GM20000 (cell line): Measurements from ENCODE around the gene TNNI3K.

Experiments
- DNase-seq: peaks from one replicate; pipeline ENCODE4 v3.0.0; 2012; ENCODE audit warnings: low spot score
- CTCF ChIP-seq: IDR thresholded peaks from 2 replicates; pipeline ENCODE4 v1.5.1; 2012; ENCODE audit warnings: mild to moderate bottlenecking, control low read depth; ENCODE audit errors: extremely low read depth, missing control alignments

The TNNI3K gene

GRCh38 chr1:74422421-74423292 lies 187.5 kb downstream of the TNNI3K start:
- DNase-seq, result no peak
- no peak for TF ChIP-seq CTCF

GRCh38 chr1:74423471-74423870 lies 188.3 kb downstream of the TNNI3K start:
- no peak for TF ChIP-seq CTCF
- no peak for DNase-seq

GRCh38 chr1:74425676-74426075 lies 190.5 kb downstream of the TNNI3K start:
- DNase-seq, result no peak
- no peak for TF ChIP-seq CTCF

- DNase-seq, result no peak
- TF ChIP-seq CTCF, result no peak
These were observed 191.2 kb downstream of the TNNI3K start for GRCh38 chr1:74426208-74426937.

- no peak for TF ChIP-seq CTCF
- DNase-seq, result no peak
These were observed 192.5 kb downstream of the TNNI3K start for GRCh38 chr1:74427681-74428080.

GRCh38 chr1:74429580-74429979 lies 194.4 kb downstream of the TNNI3K start:
- DNase-seq, result no peak
- TF ChIP-seq CTCF, result no peak

- TF ChIP-seq CTCF, result no peak
- no peak for DNase-seq
These were observed 195.3 kb downstream of the TNNI3K start for GRCh38 chr1:74430342-74430934.
